ENCODE measurements around the gene HRCT1. TPM values are rescaled to one million over a fixed set of nuclear protein-coding genes. Genes with fewer than 3 reads are reported as not detected.
"Not testable (repeated sequence)": the region's sequence is repeated elsewhere in the genome, so short reads cannot be mapped to it uniquely, and the experiment has no call there.

HRCT1 gene
- total and polyA plus RNA-seq, 9 donors: 0.48 to 8.1 (median 2.2) TPM; not detected in 1

- Histone ChIP-seq H3K27ac (no peak overlapping the region), H3K9me3 (no peaks in the 10 kb centered on the region), H3K4me3 (no peak overlapping the region), H3K4me1 (ENCODE audit: insufficient read depth) (no peaks in the 10 kb centered on the region), H3K27me3 (no peaks in the 10 kb centered on the region), H3K36me3 (no peaks in the 10 kb centered on the region)
- intact Hi-C loops (cut with DNase I): no loop called here
- TF ChIP-seq CTCF (IDR thresholded peaks at IDR 0.05): no peak
- no peak for TF ChIP-seq EP300 (IDR thresholded peaks at IDR 0.05)
- TF ChIP-seq POLR2A (IDR thresholded peaks at IDR 0.05): no peak
- 93 to 95% (median 95%) methylated on average over 3 of the region's 3 CpGs for WGBS, 3 donors
- no peak for DNase-seq
Observed at GRCh38 chr9:35930989-35931388, 25.0 kb downstream of the HRCT1 start.

GRCh38 chr9:35932735-35933134 lies 26.7 kb downstream of the HRCT1 start:
- no peak overlapping the region for H3K4me3 ChIP-seq
- no peak for DNase-seq
- H3K27ac ChIP-seq: no peak overlapping the region
- H3K4me1 ChIP-seq (ENCODE audit: insufficient read depth): no peaks in the 10 kb centered on the region
- H3K9me3 ChIP-seq: no peaks in the 10 kb centered on the region
- 92 to 96% (median 94%) methylated on average over 3 of the region's 3 CpGs for WGBS, 3 donors
- no peak for TF ChIP-seq POLR2A (IDR thresholded peaks at IDR 0.05)
- TF ChIP-seq CTCF (IDR thresholded peaks at IDR 0.05): no peak
- TF ChIP-seq EP300 (IDR thresholded peaks at IDR 0.05): no peak
- intact Hi-C loops (cut with DNase I): no loop called here
- H3K27me3 ChIP-seq: no peaks in the 10 kb centered on the region
- H3K36me3 ChIP-seq: no peaks in the 10 kb centered on the region

- Histone ChIP-seq H3K27ac (no peak overlapping the region), H3K9me3 (no peaks in the 10 kb centered on the region), H3K36me3 (no peaks in the 10 kb centered on the region), H3K4me3 (no peak overlapping the region), H3K4me1 (ENCODE audit: insufficient read depth) (no peaks in the 10 kb centered on the region), H3K27me3 (no peaks in the 10 kb centered on the region)
- TF ChIP-seq POLR2A (IDR thresholded peaks at IDR 0.05) (no peak), CTCF (IDR thresholded peaks at IDR 0.05) (no peak), EP300 (IDR thresholded peaks at IDR 0.05) (no peak)
- no peak for DNase-seq
- intact Hi-C loops (cut with DNase I): no loop called here
- 79 to 86% (median 81%) methylated on average over 4 of the region's 4 CpGs for WGBS, 3 donors
Observed at GRCh38 chr9:35933550-35934067, 27.6 kb downstream of the HRCT1 start.

- H3K27ac ChIP-seq; intact Hi-C loops (cut with DNase I); DNase-seq: not testable (repeated sequence)
Observed at GRCh38 chr9:35934069-35934468, 28.1 kb downstream of the HRCT1 start.

GRCh38 chr9:35935261-35935660 lies 29.3 kb downstream of the HRCT1 start:
- TF ChIP-seq CTCF (IDR thresholded peaks at IDR 0.05) (no peak), EP300 (IDR thresholded peaks at IDR 0.05) (no peak), POLR2A (IDR thresholded peaks at IDR 0.05) (no peak)
- Histone ChIP-seq H3K4me1 (ENCODE audit: insufficient read depth) (no peaks in the 10 kb centered on the region), H3K27ac (no peak overlapping the region), H3K27me3 (no peaks in the 10 kb centered on the region), H3K9me3 (no peaks in the 10 kb centered on the region), H3K36me3 (no peaks in the 10 kb centered on the region), H3K4me3 (no peak overlapping the region)
- DNase-seq: no peak
- intact Hi-C loops (cut with DNase I): no loop called here
- 92 to 95% (median 93%) methylated on average over 4 of the region's 4 CpGs for WGBS, 3 donors

More at GRCh38 chr9:35934069-35934468, 28.1 kb downstream of the HRCT1 start:
- not testable (repeated sequence) for H3K27me3 ChIP-seq; H3K9me3 ChIP-seq; H3K4me1 ChIP-seq (ENCODE audit: insufficient read depth); H3K4me3 ChIP-seq; H3K36me3 ChIP-seq
- WGBS, 3 donors: 92 to 95% (median 92%) methylated on average over 6 of the region's 6 CpGs

All from ovary (tissue), 9 donors.